ENCODE data around the gene CRB2.

- TF ChIP-seq GATA2 (IDR thresholded peaks at IDR 0.05; ENCODE audit: low read depth, low read length) = no peak
- TF ChIP-seq GATA3 (IDR thresholded peaks at IDR 0.05; ENCODE audit: low read depth, low read length) = no peak
Measured at GRCh38 chr9:123318202-123318601, 37.8 kb upstream of the CRB2 start.
